ENCODE measurements around the gene SP6.

GRCh38 chr17:47877368-47878034 lies 26.5 kb upstream of the SP6 start:
- TF ChIP-seq CTCF (IDR thresholded peaks at IDR 0.05) (no peak), POLR2A (IDR thresholded peaks at IDR 0.05) (no peak)
